ENCODE results near the gene ZBTB16.

The ZBTB16 gene

DNA sequence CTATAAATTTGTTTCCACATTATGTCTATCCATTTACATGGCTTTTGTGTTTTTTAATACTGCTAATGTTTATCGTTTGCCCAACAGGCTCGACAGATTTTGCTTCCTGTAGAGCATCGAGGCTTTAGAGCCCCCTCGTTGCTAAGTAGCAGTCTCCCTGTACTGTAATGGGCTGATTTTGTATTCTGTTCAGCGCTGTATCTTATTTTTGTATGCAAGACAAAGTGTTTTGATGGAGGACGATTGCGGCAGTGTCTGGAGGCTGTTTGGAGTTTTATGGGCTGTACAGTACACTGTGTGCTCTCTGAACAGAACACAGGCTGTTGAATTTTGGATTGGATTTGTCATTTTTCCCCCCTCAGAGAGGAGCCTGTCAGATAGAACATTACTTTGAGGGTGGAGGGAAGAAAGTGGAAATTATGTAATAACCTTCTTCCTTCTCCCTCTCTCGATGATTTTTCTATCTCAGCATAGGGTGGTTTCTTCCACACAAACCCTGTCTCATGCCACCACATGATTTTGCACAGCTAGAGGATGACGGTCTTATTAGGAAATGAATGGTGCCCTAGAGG, 104.4 kb downstream of the ZBTB16 start:
- Histone ChIP-seq H3K79me2 (ENCODE audit: low read length) (no peaks in the 10 kb centered on the region), H3K27ac (ENCODE audit: low read length) (no peak overlapping the region), H3K4me1 (ENCODE audit: low read length) (peaks cover 46% of the 10 kb centered on the region), H3K9me3 (replicated peaks; ENCODE audit: insufficient read depth, low read length) (no peaks in the 10 kb centered on the region), H3K4me2 (ENCODE audit: low read depth, low read length) (no peak overlapping the region), H3K36me3 (replicated peaks; ENCODE audit: insufficient read depth, low read length) (no peaks in the 10 kb centered on the region), H4K20me1 (ENCODE audit: insufficient read depth, low read length) (no peaks in the 10 kb centered on the region), H3K9ac (ENCODE audit: low read length) (no peak overlapping the region), H3K9me2 (replicated peaks; ENCODE audit: insufficient read depth, low read length) (no peaks in the 10 kb centered on the region), H3F3A (ENCODE audit: insufficient read depth, low read length) (peaks cover 12% of the 10 kb centered on the region; the same call in 1 of the 2 replicates), H3K4me3 (ENCODE audit: low read length) (no peak overlapping the region), H2AFZ (ENCODE audit: low read length) (no peak overlapping the region), H3K27me3 (replicated peaks; ENCODE audit: insufficient read depth, low read length) (no peaks in the 10 kb centered on the region)
- no peak for TF ChIP-seq EZH2phosphoT487 (IDR thresholded peaks at IDR 0.05; ENCODE audit: low read length)
- no peak for TF ChIP-seq CTCF (IDR thresholded peaks at IDR 0.05; ENCODE audit: low read length)
- no peak for TF ChIP-seq EZH2 (optimal IDR thresholded peaks at IDR 0.05; ENCODE audit: low read depth, low read length)
- DNase-seq, result no peak

GRCh38 chr11:114164546-114164945, 105.0 kb downstream of the ZBTB16 start:
- no peak overlapping the region for H3K4me3 ChIP-seq (ENCODE audit: low read length)
- H3K9me3 ChIP-seq (replicated peaks; ENCODE audit: insufficient read depth, low read length), result no peaks in the 10 kb centered on the region
- H3K27me3 ChIP-seq (replicated peaks; ENCODE audit: insufficient read depth, low read length), result no peaks in the 10 kb centered on the region
- no peaks in the 10 kb centered on the region for H4K20me1 ChIP-seq (ENCODE audit: insufficient read depth, low read length)
- no peaks in the 10 kb centered on the region for H3K79me2 ChIP-seq (ENCODE audit: low read length)
- TF ChIP-seq EZH2 (optimal IDR thresholded peaks at IDR 0.05; ENCODE audit: low read depth, low read length) (no peak), CTCF (IDR thresholded peaks at IDR 0.05; ENCODE audit: low read length) (no peak), EZH2phosphoT487 (IDR thresholded peaks at IDR 0.05; ENCODE audit: low read length) (no peak)
- DNase-seq, result no peak
- H3K4me2 ChIP-seq (ENCODE audit: low read depth, low read length), result no peak overlapping the region
- no peaks in the 10 kb centered on the region for H3K36me3 ChIP-seq (replicated peaks; ENCODE audit: insufficient read depth, low read length)
- H3F3A ChIP-seq (ENCODE audit: insufficient read depth, low read length), result peaks cover 12% of the 10 kb centered on the region; the same call in 1 of the 2 replicates
- H3K27ac ChIP-seq (ENCODE audit: low read length), result no peak overlapping the region
- peaks cover 46% of the 10 kb centered on the region for H3K4me1 ChIP-seq (ENCODE audit: low read length)
- H3K9me2 ChIP-seq (replicated peaks; ENCODE audit: insufficient read depth, low read length), result no peaks in the 10 kb centered on the region
- no peak overlapping the region for H2AFZ ChIP-seq (ENCODE audit: low read length)
- no peak overlapping the region for H3K9ac ChIP-seq (ENCODE audit: low read length)

DNA sequence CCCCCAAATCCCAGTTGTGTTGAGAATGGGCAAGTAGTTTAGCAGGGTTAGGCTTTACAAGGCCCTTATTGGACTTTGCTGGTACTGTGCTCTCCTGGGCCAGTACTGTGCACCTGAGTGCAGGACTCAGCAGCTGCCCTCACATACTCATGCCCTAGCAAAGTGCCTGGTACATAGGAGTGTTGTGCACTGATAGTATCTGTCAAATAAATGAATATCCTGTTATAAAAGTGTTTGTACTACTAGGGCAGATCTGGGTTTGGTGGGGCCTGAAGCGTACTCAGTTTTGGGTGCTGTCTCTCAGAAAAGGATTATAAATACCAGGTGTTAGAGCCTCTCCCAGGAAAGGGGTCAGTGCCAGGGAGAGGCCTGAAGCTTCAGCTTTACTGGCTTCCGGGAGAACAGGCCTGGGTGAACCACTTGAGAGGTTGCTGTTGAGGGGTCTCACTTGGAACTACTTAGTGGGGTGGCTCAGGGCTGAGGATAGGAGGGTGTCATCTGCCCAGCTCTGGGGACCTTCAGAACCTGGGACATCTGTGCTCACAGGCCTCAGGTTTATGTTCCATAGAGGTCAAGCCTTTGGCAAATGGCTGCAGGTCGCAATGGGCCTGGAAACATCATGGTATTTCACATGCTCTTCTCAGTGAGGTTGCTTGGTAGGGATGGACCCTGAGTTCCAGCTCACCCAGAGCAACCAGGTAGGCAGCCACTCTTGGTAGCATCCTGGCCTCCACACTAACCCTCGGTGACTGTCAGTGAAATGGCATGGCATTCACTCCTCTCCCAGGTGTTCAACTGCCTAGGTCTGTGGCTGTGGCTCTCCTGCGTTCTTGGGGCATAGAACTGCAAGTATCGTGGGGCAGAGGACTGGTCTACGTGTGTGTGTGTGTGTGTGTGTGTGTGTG, 106.1 kb downstream of the ZBTB16 start:
- Histone ChIP-seq H3K27ac (ENCODE audit: low read length) (no peak overlapping the region), H3K4me1 (ENCODE audit: low read length) (peaks cover 39% of the 10 kb centered on the region), H3K4me2 (ENCODE audit: low read depth, low read length) (no peak overlapping the region), H3K79me2 (ENCODE audit: low read length) (no peaks in the 10 kb centered on the region), H2AFZ (ENCODE audit: low read length) (no peak overlapping the region), H3F3A (ENCODE audit: insufficient read depth, low read length) (peaks cover 12% of the 10 kb centered on the region; the same call in 1 of the 2 replicates), H3K27me3 (replicated peaks; ENCODE audit: insufficient read depth, low read length) (no peaks in the 10 kb centered on the region), H3K9ac (ENCODE audit: low read length) (no peak overlapping the region), H3K36me3 (replicated peaks; ENCODE audit: insufficient read depth, low read length) (no peaks in the 10 kb centered on the region), H4K20me1 (ENCODE audit: insufficient read depth, low read length) (no peaks in the 10 kb centered on the region), H3K9me3 (replicated peaks; ENCODE audit: insufficient read depth, low read length) (no peaks in the 10 kb centered on the region), H3K4me3 (ENCODE audit: low read length) (no peak overlapping the region), H3K9me2 (replicated peaks; ENCODE audit: insufficient read depth, low read length) (no peaks in the 10 kb centered on the region)
- TF ChIP-seq EZH2phosphoT487 (IDR thresholded peaks at IDR 0.05; ENCODE audit: low read length) (no peak), EZH2 (optimal IDR thresholded peaks at IDR 0.05; ENCODE audit: low read depth, low read length) (no peak), CTCF (IDR thresholded peaks at IDR 0.05; ENCODE audit: low read length) (no peak)
- DNase-seq, result no peak

Measured in MM.1S (cell line).